Measurements from ENCODE around the gene CTSZ.
"Not testable (repeated sequence)": the region's sequence is repeated elsewhere in the genome, so short reads cannot be mapped to it uniquely, and the experiment has no call there.

The CTSZ gene

DNA sequence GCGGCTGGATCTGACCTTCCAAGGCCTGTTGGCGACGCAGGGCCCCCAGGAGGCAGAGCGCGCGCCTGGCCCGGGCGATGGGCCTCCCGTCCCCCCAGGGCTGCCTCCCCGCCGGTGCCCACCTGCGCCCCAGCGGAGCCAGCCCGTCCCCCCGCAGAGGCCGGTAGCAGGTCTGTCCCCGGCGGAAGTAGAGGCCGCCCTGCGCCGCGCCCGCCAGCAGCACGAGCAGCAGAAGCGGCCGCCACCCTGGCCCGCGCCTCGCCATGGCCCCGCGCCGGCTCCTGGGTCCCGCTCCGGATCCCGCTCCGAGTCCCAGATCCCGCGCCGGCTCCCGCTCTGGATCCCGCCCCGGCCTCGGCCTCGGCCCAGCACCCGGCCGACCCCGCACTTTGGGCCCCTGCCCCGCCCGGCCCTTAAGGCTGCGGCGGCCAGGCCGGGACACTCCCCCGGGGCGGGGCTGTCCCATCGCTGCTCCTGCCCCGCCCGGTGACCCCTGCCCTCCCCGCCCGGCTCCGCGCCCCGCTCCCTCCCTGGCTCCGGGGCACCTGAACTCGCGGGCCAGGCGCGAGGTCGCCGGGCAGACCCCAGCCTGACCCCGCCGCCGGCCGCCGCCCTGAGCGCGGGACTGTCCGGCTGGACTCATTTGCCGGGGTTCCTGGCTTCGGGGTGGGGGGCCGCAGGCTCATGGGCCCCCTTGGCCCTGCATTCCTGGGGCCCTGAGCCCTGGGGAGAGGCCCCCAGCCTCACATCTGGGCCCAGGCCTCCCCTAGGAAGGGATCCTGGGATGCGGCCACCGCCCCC, at the start of gene CTSZ:
CTSZ (minus strand) TSS at position 391 of the 801 bp plus-strand sequence; CDS start at position 265, 126 bp downstream.
- peak; percentile 27 for DNase-seq

DNA sequence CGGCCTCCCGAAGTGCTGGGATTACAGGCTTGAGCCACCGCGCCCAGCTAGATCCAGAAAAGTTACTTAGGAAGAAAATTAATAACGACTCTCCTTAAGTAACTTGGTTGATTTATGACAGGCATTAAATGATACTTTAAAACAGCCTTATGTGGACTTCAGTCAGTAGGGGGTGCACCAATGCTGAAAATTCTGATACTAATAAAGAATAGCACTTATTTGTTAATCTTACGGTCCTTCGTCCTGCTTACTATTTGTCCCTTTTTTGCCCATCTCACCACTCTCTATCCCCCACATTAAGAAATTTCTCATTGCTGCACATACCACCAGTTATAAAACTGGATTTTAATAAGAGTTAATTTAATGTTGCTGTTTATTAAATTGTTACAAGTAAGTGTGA, 48.2 kb upstream of the CTSZ start:
- no peak for DNase-seq

DNA sequence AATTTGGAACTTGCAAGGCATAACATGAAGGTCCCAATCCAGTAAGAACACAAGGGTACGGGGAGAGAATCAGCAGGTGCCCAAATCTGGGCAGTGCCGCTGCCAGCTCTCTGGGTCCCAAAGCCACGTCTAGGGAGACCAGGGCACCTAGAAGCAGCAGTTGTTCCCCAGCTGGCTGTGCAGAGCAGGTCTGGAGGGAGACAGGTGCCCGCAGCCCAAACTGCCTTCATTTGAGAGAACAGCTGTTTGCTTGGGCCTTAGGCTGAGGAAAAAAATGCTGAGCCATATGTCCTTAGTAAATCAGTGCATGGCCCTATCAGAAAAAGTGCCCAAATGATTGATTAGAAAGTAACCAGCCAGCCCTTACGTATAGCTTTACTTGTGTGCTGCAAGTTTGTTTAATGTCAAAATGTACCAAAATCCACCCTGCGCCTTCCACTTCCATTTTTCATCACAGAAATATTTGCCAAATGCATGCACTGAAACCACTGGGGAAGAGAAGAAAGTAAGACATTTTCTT, 44.7 kb upstream of the CTSZ start:
- DNase-seq: no peak

DNA sequence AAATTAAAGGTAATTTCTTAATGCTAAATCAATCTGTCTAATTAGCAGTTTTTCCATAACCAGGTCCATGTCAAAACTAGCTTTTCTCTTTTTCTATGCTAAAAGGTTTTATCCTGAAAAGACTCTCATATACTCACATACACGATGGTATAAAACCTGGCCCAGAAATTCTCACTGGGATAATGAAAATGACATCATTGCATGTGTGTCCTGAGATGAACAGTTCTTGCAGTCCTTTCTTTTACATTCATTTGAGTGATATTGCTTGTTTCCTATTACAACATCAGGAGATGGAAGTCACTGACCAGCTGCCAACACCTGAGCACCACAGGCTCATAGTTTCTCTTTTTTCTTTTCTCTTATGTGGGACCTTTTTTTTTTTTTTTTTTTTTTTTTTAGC, 43.4 kb upstream of the CTSZ start:
- no peak for DNase-seq

DNA sequence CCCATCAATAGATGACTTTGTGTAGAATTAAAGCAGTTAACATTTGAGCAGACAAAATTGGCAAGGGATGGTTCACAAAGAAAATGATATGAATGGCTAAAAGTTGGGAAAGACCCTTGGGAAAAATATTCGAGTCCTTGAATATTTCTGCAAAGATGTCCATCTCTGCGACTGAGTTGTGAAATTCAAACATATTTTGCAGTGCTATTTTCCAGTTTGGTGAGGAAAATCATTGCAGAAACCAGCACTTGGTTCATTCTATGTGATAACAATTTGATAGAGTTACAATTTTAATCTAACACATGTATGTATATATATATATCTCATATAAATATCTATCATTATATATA, 41.6 kb upstream of the CTSZ start:
- DNase-seq: no peak

DNA sequence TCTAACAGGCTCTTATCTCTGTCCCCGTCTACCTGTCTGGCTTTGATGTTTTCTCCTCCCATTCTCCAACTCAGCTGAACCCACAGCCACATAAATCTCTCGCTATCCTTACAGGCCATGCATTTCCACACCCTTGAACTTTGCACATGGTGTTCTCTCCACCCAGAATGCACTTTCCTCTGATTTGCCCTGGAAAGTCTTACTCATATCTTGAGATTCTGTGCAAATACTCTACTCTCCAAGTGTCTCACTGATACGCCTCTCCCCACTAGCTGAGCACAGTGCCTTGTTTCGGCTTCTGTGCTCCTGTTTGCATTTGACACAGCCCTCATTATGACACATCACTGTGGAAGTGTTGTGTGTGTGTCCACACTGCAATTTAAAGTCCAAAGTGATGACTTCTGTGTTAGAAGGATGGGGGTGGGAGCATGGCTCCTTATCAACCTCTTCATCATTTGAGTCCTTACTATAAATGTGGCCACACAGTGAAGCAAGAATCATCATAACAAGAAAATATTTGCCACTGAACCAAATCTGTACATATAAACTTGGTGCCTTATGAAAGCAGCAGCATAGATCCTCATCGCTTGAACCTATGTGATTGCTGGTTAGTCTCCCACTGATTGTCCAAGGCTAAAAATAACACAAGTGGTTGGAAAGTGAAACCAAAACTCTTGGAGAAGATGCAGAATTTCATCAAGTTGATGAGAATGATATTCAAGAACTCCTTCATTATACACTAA, 41.1 kb upstream of the CTSZ start:
- DNase-seq: no peak

DNA sequence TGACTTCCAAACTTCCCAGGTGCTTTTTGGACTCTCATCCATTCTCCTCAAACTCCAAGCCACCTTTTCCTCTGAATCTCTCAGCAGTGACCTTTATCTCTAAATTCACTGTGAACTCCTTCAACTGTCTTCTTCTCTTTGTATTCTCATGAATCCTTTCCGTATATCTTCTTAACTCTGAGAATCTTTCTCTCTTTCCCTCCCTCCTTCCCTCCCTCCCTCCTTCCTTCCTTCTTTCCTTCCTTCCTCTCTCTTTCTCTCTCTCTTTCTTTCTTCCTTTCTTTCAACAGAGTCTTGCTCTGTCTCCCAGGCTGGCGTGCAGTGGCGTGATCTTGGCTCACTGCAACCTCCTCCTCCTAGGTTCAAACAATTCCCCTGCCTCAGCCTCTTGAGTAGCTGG, 39.8 kb upstream of the CTSZ start:
- no peak for DNase-seq

DNA sequence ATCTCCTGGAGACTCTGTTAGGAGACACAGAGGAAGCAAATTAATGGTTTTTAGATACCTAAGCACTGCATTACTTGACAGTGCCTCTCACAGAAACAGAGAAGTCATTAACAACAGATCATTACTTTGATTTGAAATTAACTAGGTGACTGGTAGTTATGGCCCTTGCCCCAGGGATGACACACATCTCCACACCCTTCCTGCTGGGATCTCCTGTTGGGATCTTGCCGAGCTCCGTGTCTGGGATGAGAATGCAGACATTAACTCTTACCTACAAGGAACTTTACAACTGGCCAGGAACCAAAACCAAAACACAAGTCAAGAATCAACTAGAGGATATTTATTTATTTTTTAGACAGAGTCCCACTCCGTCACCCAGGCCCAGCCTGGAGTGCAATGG, 37.7 kb upstream of the CTSZ start:
- DNase-seq: no peak

DNA sequence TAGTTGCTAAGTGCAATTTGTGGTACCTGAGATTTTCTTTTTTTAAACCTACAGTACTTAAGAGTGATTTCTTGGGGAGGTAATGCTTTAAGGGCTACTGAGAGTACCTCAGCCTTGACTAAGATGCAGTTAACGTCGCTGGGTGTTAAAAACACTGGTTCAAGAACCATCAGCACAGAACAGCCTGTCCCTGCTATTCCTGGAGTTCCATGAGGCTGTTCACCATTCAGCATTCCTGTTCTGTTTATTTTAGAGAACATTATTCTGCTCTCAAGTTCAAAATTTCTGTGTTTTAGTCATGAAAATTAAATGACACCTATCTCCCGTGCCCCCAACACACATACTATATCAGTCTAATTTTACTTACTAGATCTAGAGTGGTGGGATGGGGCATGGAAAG, 37.2 kb upstream of the CTSZ start:
- DNase-seq: no peak

DNA sequence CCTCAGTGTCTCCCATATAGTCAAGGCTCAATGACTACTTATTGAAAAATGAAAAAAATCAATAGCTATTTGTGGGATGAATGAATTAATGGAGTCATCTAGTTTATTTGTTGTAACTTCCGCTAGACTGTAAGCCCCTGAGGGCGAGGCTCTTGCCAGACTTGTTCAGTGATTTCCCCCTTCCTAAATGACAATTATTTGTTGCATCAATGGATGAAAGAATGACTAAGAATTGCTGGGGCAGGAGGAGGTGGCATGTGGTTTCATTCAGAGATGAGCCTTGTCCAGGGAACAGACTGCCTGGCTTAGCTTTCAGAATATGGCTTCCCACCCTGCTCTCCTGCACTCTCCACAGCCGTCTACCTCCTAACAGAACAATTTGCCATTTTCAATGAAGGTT, 36.6 kb upstream of the CTSZ start:
- DNase-seq: no peak

DNA sequence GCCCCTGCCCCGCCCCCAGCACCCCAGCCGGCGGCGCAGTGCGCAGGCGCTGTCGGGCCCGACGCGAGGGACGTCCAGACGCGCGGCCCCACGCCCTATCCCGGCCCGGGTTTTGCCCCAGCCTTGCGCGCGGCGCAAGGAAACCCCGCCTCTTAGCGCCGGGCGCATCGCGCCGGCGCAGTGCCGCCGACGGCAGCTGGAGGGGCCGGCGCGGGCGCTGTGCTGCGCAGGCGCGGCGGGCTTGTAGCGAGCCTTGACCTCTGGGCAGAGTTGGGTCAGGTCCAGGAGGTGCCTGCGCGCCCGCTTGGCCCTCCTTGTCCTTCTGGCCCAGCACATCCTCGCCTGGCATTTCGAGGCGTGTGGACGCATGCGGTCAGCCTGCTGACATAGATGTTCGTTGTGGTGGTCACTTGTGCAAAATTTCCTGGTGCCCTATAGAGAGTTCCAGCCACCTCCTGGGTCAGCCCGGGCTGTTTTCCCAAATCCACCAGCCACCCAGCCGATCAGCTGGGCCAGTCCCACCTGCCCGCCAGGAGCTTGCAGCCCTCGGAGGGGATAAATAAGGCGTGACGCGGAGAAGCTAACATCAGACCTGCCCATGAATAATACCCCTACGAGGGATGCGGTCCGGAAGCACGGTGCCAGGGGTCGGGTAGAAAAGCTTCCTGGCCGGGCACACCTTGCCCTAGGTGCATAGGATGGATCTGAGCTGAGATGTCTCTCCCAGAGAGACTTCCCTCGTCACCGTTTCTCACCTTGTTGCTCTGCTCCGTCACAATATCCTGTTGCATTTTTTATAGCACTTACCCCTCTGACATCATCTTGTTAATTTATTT, 36.0 kb upstream of the CTSZ start:
- DNase-seq: peak; percentile 94

DNA sequence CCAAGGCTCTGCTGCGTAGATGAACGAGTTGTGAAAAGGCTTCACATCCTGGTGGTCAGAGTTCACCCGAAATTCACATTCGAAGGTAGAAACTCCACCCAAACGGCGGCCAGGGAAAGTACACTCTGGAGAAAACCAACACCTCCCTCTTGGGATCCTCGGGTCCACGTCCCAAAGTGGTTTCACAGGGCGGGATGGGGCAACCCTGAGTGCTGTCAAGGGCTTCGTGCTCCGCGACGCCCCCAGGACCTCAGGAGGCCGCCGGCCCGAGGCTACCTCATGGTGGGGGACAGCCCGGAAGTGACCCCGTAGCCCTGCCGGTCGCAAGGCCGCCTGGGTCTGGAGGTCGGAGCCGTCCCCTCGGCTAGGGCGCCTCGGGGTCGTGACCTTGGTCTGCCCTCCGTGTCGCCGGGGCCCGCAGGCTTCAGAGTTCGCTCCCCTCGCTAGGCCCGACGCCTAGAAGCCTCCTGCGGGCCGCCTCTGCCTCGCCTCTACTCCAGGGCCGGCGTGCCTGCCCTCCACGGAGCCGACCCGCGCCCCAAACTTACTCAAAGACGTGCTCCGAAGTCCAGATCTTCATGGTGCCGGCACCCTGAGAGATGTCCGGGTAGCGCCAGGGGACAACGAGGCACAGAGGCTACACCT, 35.2 kb upstream of the CTSZ start, which contains the start of gene PRELID3B:
PRELID3B (minus strand) TSS at position 636 of the 645 bp plus-strand sequence; CDS start at position 580, 56 bp downstream.
- DNase-seq: no peak

DNA sequence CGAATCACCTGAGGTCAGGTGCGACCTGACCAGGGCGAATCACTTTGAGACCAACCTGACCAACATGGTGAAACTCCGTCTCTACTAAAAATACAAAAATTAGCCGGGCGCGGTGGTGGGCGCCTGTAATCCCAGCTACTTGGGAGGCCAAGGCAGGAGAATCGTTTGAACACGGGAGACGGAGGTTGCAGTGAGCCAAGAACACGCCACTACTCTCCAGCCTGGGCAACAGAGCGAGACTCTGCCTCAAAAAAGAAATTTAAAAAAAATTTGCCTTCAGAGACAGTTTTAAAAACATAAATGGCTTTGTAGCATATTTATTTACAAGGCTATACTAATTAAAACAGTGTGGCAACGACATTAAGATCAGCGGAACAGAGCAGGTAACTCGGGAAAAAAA, 34.4 kb upstream of the CTSZ start:
- DNase-seq: not testable (repeated sequence)

DNA sequence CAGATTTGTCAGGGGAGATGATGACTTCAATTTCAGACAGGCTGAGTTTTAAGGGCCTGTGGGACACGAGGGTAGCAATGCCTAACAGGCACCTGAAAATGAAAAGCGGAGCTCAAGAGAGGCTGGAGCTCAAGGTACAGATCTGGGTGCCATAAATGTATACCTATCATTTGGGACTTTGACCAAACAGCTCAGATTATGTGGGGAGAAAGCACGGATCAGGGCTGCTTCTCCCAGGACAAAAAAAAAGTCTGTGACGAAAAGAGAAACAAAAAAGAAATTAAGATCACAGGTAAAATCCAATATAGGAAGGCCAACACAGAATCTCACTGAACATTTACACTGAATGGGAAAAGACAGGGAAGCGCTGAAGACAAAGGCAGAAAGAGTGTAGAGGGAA, 33.6 kb upstream of the CTSZ start:
- no peak for DNase-seq

DNA sequence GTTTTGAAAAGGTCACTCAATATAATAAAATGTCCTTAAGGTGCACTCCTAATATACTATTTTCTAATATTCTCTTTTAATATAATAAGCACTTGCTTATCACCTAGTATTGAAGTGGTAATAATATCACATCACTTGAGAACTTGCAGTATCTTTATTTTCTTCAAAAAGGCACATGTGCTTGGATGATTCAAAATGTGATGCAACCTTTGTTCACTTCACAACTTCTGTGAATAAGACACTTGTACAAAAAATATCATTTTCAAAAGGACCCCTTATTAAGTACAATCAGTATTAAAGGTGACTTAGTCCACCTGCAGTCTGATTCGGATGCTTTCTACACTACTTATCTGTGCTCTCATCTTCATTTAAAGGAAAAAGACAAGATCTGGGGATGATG, 32.2 kb upstream of the CTSZ start:
- no peak for DNase-seq

DNA sequence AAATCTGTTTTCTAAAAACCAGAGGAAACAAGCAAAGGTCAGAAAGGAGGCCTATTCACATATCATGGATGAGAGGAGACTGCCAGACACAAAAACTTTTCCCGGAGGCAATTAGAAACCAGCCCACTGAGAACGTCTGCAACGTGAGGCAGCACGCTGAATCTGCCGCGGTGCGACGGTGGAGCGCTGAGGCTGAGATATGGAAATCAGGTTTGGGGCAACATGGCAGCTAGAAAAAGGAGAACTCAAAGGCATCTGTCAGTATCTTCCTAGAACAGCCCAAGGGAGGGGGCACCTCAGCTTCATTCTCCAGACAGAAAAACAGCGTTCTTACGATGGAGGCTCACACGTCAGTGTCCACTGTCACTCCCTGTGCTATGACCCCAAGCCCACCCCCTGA, 30.3 kb upstream of the CTSZ start:
- no peak for DNase-seq

DNA sequence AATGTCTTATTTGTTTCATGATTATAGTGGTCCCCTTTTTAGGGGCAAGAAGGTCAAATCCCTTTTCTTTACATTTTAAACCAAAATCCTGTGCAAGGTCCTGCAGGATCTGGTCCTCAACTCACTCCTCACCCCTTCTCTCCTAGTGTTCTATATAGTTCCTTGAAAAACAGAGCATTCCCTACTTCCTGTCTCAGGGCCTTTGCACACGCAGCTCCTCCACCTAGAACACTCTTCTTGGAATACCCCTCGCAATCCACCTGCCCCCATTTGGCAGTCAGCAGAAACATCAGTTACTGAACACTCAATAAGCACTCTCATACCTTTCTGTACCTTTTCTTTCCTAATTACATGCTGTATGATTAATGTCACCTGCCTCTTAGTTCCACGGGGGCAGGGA, 28.3 kb upstream of the CTSZ start:
- no peak for DNase-seq

DNA sequence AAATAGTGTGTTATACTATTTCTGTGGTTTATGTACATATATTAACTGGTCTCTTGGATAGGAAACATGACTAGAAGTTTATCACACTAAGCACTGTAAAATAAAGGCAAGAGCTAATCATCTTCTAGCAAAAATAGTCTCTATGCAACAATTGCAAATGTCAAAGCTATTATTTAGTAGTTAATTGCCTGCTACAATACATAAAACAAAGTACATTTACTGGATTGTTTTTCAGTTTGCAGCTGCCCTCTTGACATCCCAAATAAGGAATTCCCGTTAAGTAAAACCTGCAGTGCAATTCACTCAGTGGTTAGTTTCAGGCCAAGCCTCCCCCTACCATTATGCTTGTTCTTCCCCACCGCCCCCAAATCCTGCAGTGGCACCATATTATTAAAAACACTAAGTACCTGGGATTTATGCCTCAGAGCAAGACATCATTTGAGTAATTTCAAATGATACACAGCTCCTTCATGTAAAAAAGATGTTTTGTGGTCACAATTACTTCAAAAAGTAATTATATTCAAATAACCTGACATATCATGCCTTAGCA, 26.6 kb upstream of the CTSZ start:
- no peak for DNase-seq

DNA sequence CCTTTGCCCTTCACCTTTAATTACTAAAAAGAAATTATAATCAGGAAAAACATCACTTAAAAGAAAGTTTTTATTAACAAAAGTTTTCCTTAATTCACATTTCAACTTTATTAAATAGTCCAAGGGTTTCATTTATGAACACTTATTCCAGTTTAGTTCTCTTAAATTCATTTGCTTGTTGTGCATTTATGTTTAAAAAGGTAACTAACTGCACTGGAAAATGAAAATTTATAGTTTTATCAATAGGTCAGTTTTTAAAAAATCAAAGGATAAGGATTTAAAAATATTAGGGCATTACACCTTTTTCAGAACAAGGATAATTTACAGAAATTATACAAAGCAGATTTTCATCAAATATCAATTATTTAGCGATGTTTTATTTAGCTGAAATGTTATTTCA, 26.0 kb upstream of the CTSZ start:
- no peak for DNase-seq

DNA sequence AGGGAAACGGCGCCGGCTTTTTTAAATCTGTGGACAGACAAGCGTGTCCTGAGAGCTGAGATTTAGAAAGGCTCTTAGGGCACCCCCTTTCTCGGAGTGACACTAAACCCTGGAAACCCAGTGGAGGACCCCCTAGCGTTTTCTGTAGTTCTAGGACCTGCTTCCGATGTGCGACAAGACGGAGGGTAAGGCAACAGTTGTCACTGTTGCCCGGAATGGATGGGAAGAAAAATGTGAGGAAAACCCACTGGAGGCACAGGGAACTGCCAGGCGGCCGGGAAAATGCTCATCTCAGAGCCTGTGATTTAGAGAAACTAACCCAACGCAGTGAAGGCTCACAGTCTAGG, 25.6 kb upstream of the CTSZ start:
- no peak for DNase-seq

DNA sequence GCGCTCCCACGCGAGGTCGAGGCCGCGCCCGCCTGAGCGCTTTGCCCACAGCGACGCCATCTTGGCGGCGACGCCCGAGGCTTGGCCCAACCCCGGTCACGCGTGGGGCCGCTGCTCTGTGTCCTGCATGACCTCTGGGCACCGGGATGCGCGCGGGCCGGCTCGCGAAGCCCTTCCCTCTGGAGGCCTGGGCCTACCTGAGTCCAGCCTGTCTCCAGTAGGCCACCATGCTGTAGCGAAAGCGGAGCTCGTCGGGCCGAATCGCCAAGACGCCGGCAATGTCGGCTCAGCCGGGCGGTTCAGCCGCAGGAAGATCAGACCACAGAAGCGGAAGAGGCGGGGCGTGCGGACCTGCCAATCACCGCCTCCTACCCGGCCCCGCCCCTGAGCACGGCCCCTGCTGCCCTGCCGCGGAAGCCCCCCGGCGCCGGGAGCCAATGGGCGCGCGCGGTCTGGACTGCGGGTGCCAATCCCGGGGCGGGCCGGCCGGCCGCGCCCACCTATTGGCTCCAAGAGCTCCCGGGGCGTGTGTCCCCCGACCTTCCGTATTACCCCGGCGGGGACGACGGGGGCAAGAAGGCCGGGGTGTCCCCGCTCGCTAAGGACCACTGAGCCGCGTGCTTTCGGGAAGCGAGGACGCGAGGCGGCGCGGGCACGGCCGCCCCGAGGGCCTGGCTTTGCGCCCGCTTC, 25.1 kb upstream of the CTSZ start, which contains the start of gene ATP5F1E:
ATP5F1E (minus strand) TSS at position 313 of the 690 bp plus-strand sequence; CDS start at position 229, 84 bp downstream.
- DNase-seq: peak; percentile 96

DNA sequence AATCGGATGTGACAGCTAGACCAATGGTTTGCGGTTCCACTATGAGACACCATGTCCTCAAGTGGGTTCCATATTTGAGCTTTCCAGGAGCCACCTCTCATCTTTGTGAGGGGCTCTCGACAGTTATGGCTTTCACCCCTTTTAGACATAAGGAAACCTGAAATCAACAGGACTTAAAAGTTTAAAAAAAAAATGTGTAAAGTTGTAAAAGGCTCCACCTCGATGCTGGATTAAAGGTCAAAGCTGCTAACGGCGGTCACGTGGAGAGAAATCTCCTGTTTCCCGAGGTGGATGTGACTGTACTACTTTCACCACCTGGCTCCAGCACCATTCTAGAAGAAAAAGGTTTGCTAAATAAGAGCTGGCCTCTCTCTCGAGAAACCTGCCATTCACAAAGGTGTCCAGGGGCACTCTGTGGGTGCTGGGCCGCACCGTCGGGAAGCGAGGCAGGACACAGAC, 24.5 kb upstream of the CTSZ start:
- DNase-seq: no peak

Measured in activated effector memory CD4-positive, alpha-beta T cell treated with Interleukin-2 at 50 U/mL for 16 hours (primary cell).